IMR-90 (cell line): ENCODE measurements around the gene PRKCE. TPM values are rescaled to one million over a fixed set of nuclear protein-coding genes. Genes with fewer than 3 reads are reported as not detected.

Experiments used
- ATAC-seq: fragments of 200-7000 bp; cut with Tn5 transposase; 2 replicates; pipeline ENCODE4 v1.9.1; 2020; ENCODE audit warnings: low read depth, mild to moderate bottlenecking, moderate library complexity
- BruUV-seq: library from RNA; stranded (reverse); fragments of 400-500 nt; replicated peaks from 2 replicates; lab custom pipeline; 2021; lab: Mats Ljungman, UMichigan
- CTCF ChIA-PET: fragments of 300-600 bp; formaldehyde crosslinking; extraction: SDS; loops from one replicate; lab custom pipeline; 2021; ENCODE audit warnings: antibody characterized with exemption; lab: Yijun Ruan, JAX
- POLR2A ChIA-PET: fragments of 300-600 bp; sonication (Branson Sonifier 250); formaldehyde crosslinking; loops from one replicate; lab custom pipeline; 2022; ENCODE audit warnings: antibody characterized with exemption; ENCODE audit not compliant: unreplicated experiment; lab: Charles Lee
- DNase-seq: peaks from one replicate; pipeline ENCODE4 v3.0.0; 2013
- H2AFZ ChIP-seq: replicated peaks from 2 replicates; pipeline ENCODE3; 2013; ENCODE audit warnings: low read length, mild to moderate bottlenecking; ENCODE audit not compliant: poor library complexity
- H2AK5ac ChIP-seq: 2 replicates; pipeline ENCODE4 v1.6.1; 2013; ENCODE audit warnings: low read depth, low read length, inconsistent platforms
- H2AK9ac ChIP-seq: replicated peaks from 2 replicates; pipeline ENCODE3; 2013; ENCODE audit warnings: mild to moderate bottlenecking, low read depth, low read length, moderate library complexity; ENCODE audit not compliant: poor library complexity
- H2BK120ac ChIP-seq: 2 replicates; pipeline ENCODE4 v1.6.1; 2013; ENCODE audit warnings: low read depth, low read length, inconsistent platforms
- H2BK15ac ChIP-seq: 3 replicates; pipeline ENCODE4 v1.6.1; 2013; ENCODE audit warnings: low read depth, low read length, inconsistent platforms
- H2BK20ac ChIP-seq: 2 replicates; pipeline ENCODE4 v1.6.1; 2013; ENCODE audit warnings: low read depth, mild to moderate bottlenecking, inconsistent platforms, low read length, moderate library complexity
- H2BK5ac ChIP-seq: 2 replicates; pipeline ENCODE4 v1.6.1; 2013; ENCODE audit warnings: mild to moderate bottlenecking, low read depth, low read length, inconsistent platforms; ENCODE audit not compliant: poor library complexity, severe bottlenecking
- H3K14ac ChIP-seq: replicated peaks from 2 replicates; pipeline ENCODE4 v1.6.1; 2013; ENCODE audit warnings: low read depth, low read length, inconsistent platforms
- H3K18ac ChIP-seq: 2 replicates; pipeline ENCODE4 v1.6.1; 2013; ENCODE audit warnings: low read depth, low read length, control low read depth
- H3K23ac ChIP-seq: 2 replicates; pipeline ENCODE4 v1.6.1; 2013; ENCODE audit warnings: low read depth, low read length, inconsistent platforms
- H3K27ac ChIP-seq: 2 replicates; pipeline ENCODE4 v1.5.1; 2013; ENCODE audit warnings: mild to moderate bottlenecking, control low read depth, low read length; ENCODE audit not compliant: insufficient read depth
- H3K27me3 ChIP-seq: 2 replicates; pipeline ENCODE4 v1.6.1; 2013; ENCODE audit warnings: low read length; ENCODE audit not compliant: control insufficient read depth, insufficient read depth
- H3K36me3 ChIP-seq: 2 replicates; pipeline ENCODE4 v1.6.1; 2013; ENCODE audit warnings: low read length, mixed read lengths; ENCODE audit not compliant: control insufficient read depth, insufficient read depth
- H3K4ac ChIP-seq: 2 replicates; pipeline ENCODE4 v1.6.1; 2013; ENCODE audit warnings: low read depth, low read length, inconsistent platforms
- H3K4me1 ChIP-seq: 2 replicates; pipeline ENCODE4 v1.6.1; 2013; ENCODE audit warnings: low read length, mixed read lengths; ENCODE audit not compliant: control insufficient read depth, insufficient read depth
- H3K4me2 ChIP-seq: 2 replicates; pipeline ENCODE4 v1.6.1; 2013; ENCODE audit warnings: low read depth, mild to moderate bottlenecking, control low read depth, low read length, moderate library complexity
- H3K4me3 ChIP-seq: 2 replicates; pipeline ENCODE4 v1.5.1; 2013; ENCODE audit warnings: low read depth, mild to moderate bottlenecking, control low read depth, low read length, moderate library complexity; ENCODE audit not compliant: insufficient read depth
- H3K56ac ChIP-seq: 2 replicates; pipeline ENCODE4 v1.6.1; 2013; ENCODE audit warnings: low read length, inconsistent platforms; ENCODE audit not compliant: insufficient read depth; ENCODE audit errors: extremely low read depth
- H3K79me1 ChIP-seq, 2 experiments: 2 replicates each; pipeline ENCODE4 v1.6.1; 2013; ENCODE audit warnings: low read length in 2 of 2, inconsistent platforms in 1 of 2, low read depth in 1 of 2
- H3K9ac ChIP-seq: 2 replicates; pipeline ENCODE4 v1.6.1; 2013; ENCODE audit warnings: low read depth, low read length, control low read depth
- H3K9me1 ChIP-seq: 2 replicates; pipeline ENCODE4 v1.6.1; 2013; ENCODE audit warnings: low read length, inconsistent platforms; ENCODE audit not compliant: insufficient read depth
- H3K9me3 ChIP-seq: 2 replicates; pipeline ENCODE4 v1.6.1; 2013; ENCODE audit warnings: low read length; ENCODE audit not compliant: control insufficient read depth, insufficient read depth
- H4K20me1 ChIP-seq: 2 replicates; pipeline ENCODE4 v1.6.1; 2013; ENCODE audit warnings: low read length, inconsistent platforms; ENCODE audit not compliant: insufficient read depth
- H4K5ac ChIP-seq: 2 replicates; pipeline ENCODE4 v1.6.1; 2013; ENCODE audit warnings: mild to moderate bottlenecking, low read depth, low read length, control low read depth
- H4K8ac ChIP-seq, 2 experiments: 2 replicates each; pipeline ENCODE4 v1.6.1; 2013; ENCODE audit warnings: low read depth in 2 of 2, low read length in 2 of 2, control low read depth in 1 of 2, inconsistent platforms in 1 of 2
- H4K91ac ChIP-seq: 2 replicates; pipeline ENCODE4 v1.6.1; 2013; ENCODE audit warnings: low read depth, low read length, inconsistent platforms; ENCODE audit not compliant: insufficient read depth
- BHLHE40 ChIP-seq: fragments of 150-350 bp; IDR thresholded peaks from 2 replicates; pipeline ENCODE4 v1.6.1; 2016; ENCODE audit warnings: mild to moderate bottlenecking, low read depth, low read length
- CEBPB ChIP-seq: IDR thresholded peaks from 2 replicates; pipeline ENCODE4 v1.6.1; 2012; ENCODE audit warnings: low read depth, low read length, improper control_type of control experiment
- CHD1 ChIP-seq: IDR thresholded peaks from 2 replicates; pipeline ENCODE4 v1.6.1; 2012; ENCODE audit warnings: low read depth, low read length, improper control_type of control experiment
- CTCF ChIP-seq: conservative IDR thresholded peaks from 2 replicates; pipeline ENCODE4 v1.5.1; 2012; ENCODE audit warnings: mild to moderate bottlenecking, low read depth, low read length, improper control_type of control experiment
- ELK1 ChIP-seq: fragments of 150-350 bp; IDR thresholded peaks from 2 replicates; pipeline ENCODE4 v1.6.1; 2016; ENCODE audit warnings: low read depth, mild to moderate bottlenecking, low read length, moderate library complexity, borderline replicate concordance
- FOS ChIP-seq: fragments of 150-350 bp; IDR thresholded peaks from 2 replicates; pipeline ENCODE4 v1.6.1; 2016; ENCODE audit warnings: low read depth, low read length
- MAFK ChIP-seq: IDR thresholded peaks from 2 replicates; pipeline ENCODE4 v1.6.1; 2012; ENCODE audit warnings: low read depth, low read length, improper control_type of control experiment
- MAZ ChIP-seq: IDR thresholded peaks from 2 replicates; pipeline ENCODE4 v1.6.1; 2012; ENCODE audit warnings: low read depth, mild to moderate bottlenecking, low read length, improper control_type of control experiment, moderate library complexity, borderline replicate concordance
- MXI1 ChIP-seq: IDR thresholded peaks from 2 replicates; pipeline ENCODE4 v1.6.1; 2012; ENCODE audit warnings: low read depth, mild to moderate bottlenecking, low read length, moderate library complexity, borderline replicate concordance
- NFE2L2 ChIP-seq: fragments of 150-350 bp; IDR thresholded peaks from 2 replicates; pipeline ENCODE4 v1.6.1; 2016; ENCODE audit warnings: low read depth, mild to moderate bottlenecking, low read length
- POLR2A ChIP-seq: IDR thresholded peaks from 2 replicates; pipeline ENCODE4 v1.6.1; 2012; ENCODE audit warnings: mild to moderate bottlenecking, low read depth, low read length
- RAD21 ChIP-seq: IDR thresholded peaks from 2 replicates; pipeline ENCODE4 v1.6.1; 2012; ENCODE audit warnings: low read length, improper control_type of control experiment
- RCOR1 ChIP-seq: IDR thresholded peaks from 2 replicates; pipeline ENCODE4 v1.6.1; 2012; ENCODE audit warnings: mild to moderate bottlenecking, low read length, improper control_type of control experiment; ENCODE audit not compliant: insufficient replicate concordance
- RFX5 ChIP-seq: IDR thresholded peaks from 2 replicates; pipeline ENCODE4 v1.8.0; 2012; ENCODE audit warnings: low read depth, mild to moderate bottlenecking, low read length, moderate library complexity
- SMC3 ChIP-seq: fragments of 150-350 bp; IDR thresholded peaks from 2 replicates; pipeline ENCODE4 v1.6.1; 2016; ENCODE audit warnings: low read depth, mild to moderate bottlenecking, antibody characterized with exemption, low read length, moderate library complexity
- USF2 ChIP-seq: fragments of 150-350 bp; IDR thresholded peaks from 2 replicates; pipeline ENCODE4 v1.6.1; 2017; ENCODE audit warnings: mild to moderate bottlenecking, antibody characterized with exemption, low read length, low read depth
- WGBS, 2 experiments: methylation state at CpG; one replicate each; pipeline versions ENCODE4 v1.1.5 to v1.1.7; 2013; ENCODE audit warnings: missing lambda C conversion rate in 2 of 2; ENCODE audit not compliant: insufficient read length in 1 of 2; ENCODE audit errors: extremely low coverage in 2 of 2; 5-methylcytosine and 5-hydroxymethylcytosine counted together
- dilution Hi-C: fragments of 300-500 bp; cut with HindIII; formaldehyde crosslinking; loops from one replicate; pipeline ENCODE4 v1.14.3; 2018; ENCODE audit warnings: low sequenced_read_pairs; ENCODE audit not compliant: unreplicated experiment
- in situ Hi-C: fragments of 300-500 bp; cut with MboI; formaldehyde crosslinking; loops from 3 replicates; pipeline ENCODE4 v1.14.3; 2019; ENCODE audit warnings: low sequenced_read_pairs, inconsistent platforms, mixed read lengths
- intact Hi-C: fragments of 100-400 bp; cut with micrococcal nuclease; formaldehyde crosslinking; loops from 2 replicates; pipeline ENCODE4 v1.10.0; 2022
- polyA plus RNA-seq, 3 experiments: library from polyadenylated mRNA; depleted of rRNA; stranded (reverse); fragments of >200 nt; gene quantifications; 2 replicates each; pipeline ENCODE4 v1.2.3, GENCODE V29; 2012; ENCODE audit warnings: low replicate concordance in 1 of 3
- total RNA-seq: library from RNA; depleted of rRNA; stranded (reverse); fragments of >200 nt; gene quantifications from 2 replicates; pipeline ENCODE4 v1.2.3, GENCODE V29; 2012

Gene PRKCE
- total and polyA plus RNA-seq, 2 of the 4 experiments (the other 2 are of a cell fraction): 8.1 to 32.4 TPM

GRCh38 chr2:45692566-45692965 lies 41.1 kb downstream of the PRKCE start:
- no peak overlapping the region for H3K4me2 ChIP-seq
- ATAC-seq (no peak), DNase-seq (no peak)
- no peak overlapping the region for H3K18ac ChIP-seq
- no peak overlapping the region for H2AK9ac ChIP-seq
- dilution Hi-C loops: no loop called here
- in situ Hi-C loops: no loop called here
- H2BK20ac ChIP-seq: no peak overlapping the region
- no peak overlapping the region for H4K8ac ChIP-seq
- no peak overlapping the region for H4K5ac ChIP-seq
- H2BK5ac ChIP-seq: peak overlapping the region; percentile 27
- POLR2A ChIA-PET: no interaction called here
- H4K20me1 ChIP-seq: peaks cover 16% of the 10 kb centered on the region
- no peaks in the 10 kb centered on the region for H3K9me3 ChIP-seq
- TF ChIP-seq SMC3 (no peak), CEBPB (no peak), FOS (no peak), BHLHE40 (no peak), MAZ (no peak), MAFK (no peak), RCOR1 (no peak), CTCF (no peak), RAD21 (no peak), USF2 (no peak), CHD1 (no peak), POLR2A (no peak), RFX5 (no peak), ELK1 (no peak), NFE2L2 (no peak), MXI1 (no peak)
- CTCF ChIA-PET: no interaction called here
- no peaks in the 10 kb centered on the region for H3K36me3 ChIP-seq
- no peak overlapping the region for H2AK5ac ChIP-seq
- H3K56ac ChIP-seq: no peak overlapping the region
- no peaks in the 10 kb centered on the region for H3K27me3 ChIP-seq
- H2BK120ac ChIP-seq: no peak overlapping the region
- no peak overlapping the region for H3K4me3 ChIP-seq
- no peak overlapping the region for H3K4ac ChIP-seq
- H3K23ac ChIP-seq: no peak overlapping the region
- no peak overlapping the region for H2BK15ac ChIP-seq
- no peak overlapping the region for H3K27ac ChIP-seq
- no peak overlapping the region for H2AFZ ChIP-seq
- H3K4me1 ChIP-seq: no peaks in the 10 kb centered on the region
- 100% methylated on average over 2 of the region's 4 CpGs; no CpG with 5 or more reads in 1 of the 2 experiments for WGBS, 2 experiments
- no TSS peak for BruUV-seq
- intact Hi-C loops: no loop called here
- H4K91ac ChIP-seq: no peak overlapping the region
- H3K79me1 ChIP-seq: peaks cover 6 to 40% of the 10 kb centered on the region in 2 experiments; a peak in 2 of 4 replicates
- H3K14ac ChIP-seq: no peak overlapping the region; the same call in 1 of the 2 replicates
- no peak overlapping the region for H3K9ac ChIP-seq
- H3K9me1 ChIP-seq: 0 out of 2 replicates have a peak, but pooled peaks cover 4% of the 10 kb centered on the region
